Fibroblast of lung (primary cell): ENCODE data around the gene ENO3.

ENCODE experiments used
- CTCF ChIP-seq, 2 donors: IDR thresholded peaks in 1 of 2; conservative IDR thresholded peaks in 1 of 2; 1 replicate in 1 of 2; 2 replicates in 1 of 2; pipeline ENCODE4 v1.5.1; 2011 to 2012; ENCODE audit warnings: low read length in 2 of 2, control low read depth in 1 of 2, inconsistent platforms in 1 of 2, low read depth in 1 of 2, mild to moderate bottlenecking in 1 of 2
- EZH2 ChIP-seq: IDR thresholded peaks from 2 replicates; pipeline ENCODE4 v1.5.1; 2012; ENCODE audit warnings: low read length, control low read depth, mild to moderate bottlenecking; ENCODE audit errors: missing control alignments

GRCh38 chr17:4940555-4941318 is 10.2 kb upstream of the ENO3 start:
- TF ChIP-seq CTCF (conservative IDR thresholded peaks at IDR 0.05 in 1 of 2, IDR thresholded peaks at IDR 0.05 in 1 of 2; ENCODE audit: low read depth in 1 of 2, low read length in 2 of 2) (no peak), EZH2 (no peak)
